ENCODE measurements around the gene EFNA3. TPM values are rescaled to one million over a fixed set of nuclear protein-coding genes. Genes with fewer than 3 reads are reported as not detected.

EFNA3 gene
- total and polyA plus RNA-seq, 2 donors (not counting 3 experiments of a cell fraction or from before 2014, with no cell fraction given) = 2.2 to 2.5 TPM

DNA sequence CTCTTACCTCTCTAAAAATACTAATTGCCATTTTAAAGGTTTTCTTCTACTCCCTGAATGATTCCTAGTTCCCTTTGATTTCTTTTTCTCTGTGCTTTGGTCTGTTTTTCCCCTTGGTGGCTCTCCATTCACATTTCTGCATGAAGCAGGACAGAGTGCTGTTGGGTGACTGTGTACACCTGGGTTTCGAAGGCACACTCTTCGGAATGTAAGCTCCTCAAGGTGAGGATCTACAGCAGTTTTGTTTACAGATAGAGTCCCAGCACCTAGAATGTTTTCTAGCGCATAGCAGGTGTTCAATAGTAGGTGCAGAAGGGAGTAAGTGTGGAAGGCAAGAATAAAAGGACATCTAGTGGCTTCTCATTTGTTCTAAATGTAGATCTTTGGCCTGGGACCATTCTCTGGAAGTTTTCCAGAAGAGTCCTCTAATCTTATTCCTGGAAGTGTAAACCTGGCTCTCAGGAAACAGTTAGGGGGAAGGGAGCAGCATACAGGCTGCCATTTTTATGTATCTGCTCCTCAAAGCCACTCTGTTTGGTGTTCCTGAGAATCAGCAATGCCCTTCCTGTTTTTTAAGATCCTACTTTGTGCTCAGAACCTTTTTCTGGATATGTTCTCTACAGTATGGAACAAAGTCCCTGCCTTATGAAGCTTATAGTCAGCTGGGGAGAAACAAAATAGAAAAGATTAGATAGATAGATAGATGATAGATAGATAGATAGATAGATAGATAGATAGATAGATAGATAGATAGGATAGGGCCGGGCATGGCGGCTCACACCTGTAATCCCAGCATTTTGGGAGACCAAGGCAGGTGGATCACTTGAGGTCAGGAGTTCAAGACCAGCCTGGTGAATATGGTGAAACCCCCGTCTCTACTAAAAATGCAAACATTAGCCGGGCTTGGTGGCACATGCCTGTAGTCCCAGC is 26.2 kb downstream of the EFNA3 start:
- no peak for TF ChIP-seq POLR2AphosphoS5 (IDR thresholded peaks at IDR 0.05; ENCODE audit: insufficient read depth, low read depth, low read length)
- TF ChIP-seq JUN (IDR thresholded peaks at IDR 0.05; ENCODE audit: borderline replicate concordance, insufficient read depth, insufficient read length, low read depth) = no peak
- no peak for TF ChIP-seq GATA2 (IDR thresholded peaks at IDR 0.05; ENCODE audit: insufficient read depth, insufficient read length, low read depth, low read length)
- no peak for TF ChIP-seq POLR2A (IDR thresholded peaks at IDR 0.05; ENCODE audit: low read depth, low read length)
- no peak for TF ChIP-seq FOS (IDR thresholded peaks at IDR 0.05; ENCODE audit: borderline replicate concordance, insufficient read depth, low read length)
- TF ChIP-seq, protein P1, sequence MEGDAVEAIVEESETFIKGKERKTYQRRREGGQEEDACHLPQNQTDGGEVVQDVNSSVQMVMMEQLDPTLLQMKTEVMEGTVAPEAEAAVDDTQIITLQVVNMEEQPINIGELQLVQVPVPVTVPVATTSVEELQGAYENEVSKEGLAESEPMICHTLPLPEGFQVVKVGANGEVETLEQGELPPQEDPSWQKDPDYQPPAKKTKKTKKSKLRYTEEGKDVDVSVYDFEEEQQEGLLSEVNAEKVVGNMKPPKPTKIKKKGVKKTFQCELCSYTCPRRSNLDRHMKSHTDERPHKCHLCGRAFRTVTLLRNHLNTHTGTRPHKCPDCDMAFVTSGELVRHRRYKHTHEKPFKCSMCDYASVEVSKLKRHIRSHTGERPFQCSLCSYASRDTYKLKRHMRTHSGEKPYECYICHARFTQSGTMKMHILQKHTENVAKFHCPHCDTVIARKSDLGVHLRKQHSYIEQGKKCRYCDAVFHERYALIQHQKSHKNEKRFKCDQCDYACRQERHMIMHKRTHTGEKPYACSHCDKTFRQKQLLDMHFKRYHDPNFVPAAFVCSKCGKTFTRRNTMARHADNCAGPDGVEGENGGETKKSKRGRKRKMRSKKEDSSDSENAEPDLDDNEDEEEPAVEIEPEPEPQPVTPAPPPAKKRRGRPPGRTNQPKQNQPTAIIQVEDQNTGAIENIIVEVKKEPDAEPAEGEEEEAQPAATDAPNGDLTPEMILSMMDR (IDR thresholded peaks at IDR 0.05; ENCODE audit: extremely low read depth in 1 of 2, insufficient read depth in 1 of 2, low read depth in 1 of 2, low read length in 2 of 2) = no peak
- TF ChIP-seq EZH2 (IDR thresholded peaks at IDR 0.05; ENCODE audit: borderline replicate concordance, low read depth, low read length, severe bottlenecking) = no peak
- TF ChIP-seq, protein P2, sequence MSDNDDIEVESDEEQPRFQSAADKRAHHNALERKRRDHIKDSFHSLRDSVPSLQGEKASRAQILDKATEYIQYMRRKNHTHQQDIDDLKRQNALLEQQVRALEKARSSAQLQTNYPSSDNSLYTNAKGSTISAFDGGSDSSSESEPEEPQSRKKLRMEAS (IDR thresholded peaks at IDR 0.05; ENCODE audit: insufficient read depth, insufficient read length) = no peak
- TF ChIP-seq MYC (IDR thresholded peaks at IDR 0.05; ENCODE audit: low read depth, low read length) = no peak
- BruUV-seq (replicated peaks) = no TSS peak
- FAIRE-seq (peak; percentile 31), DNase-seq (ENCODE audit: low read depth, low spot score) (peak; percentile 41)
- POLR2A ChIA-PET = no interaction called here
- H4K20me1 ChIP-seq (replicated peaks; ENCODE audit: control insufficient read depth, extremely low read depth, insufficient read depth, low read length) = no peaks in the 10 kb centered on the region
- no peaks in the 10 kb centered on the region for H3K79me2 ChIP-seq (ENCODE audit: control insufficient read depth, insufficient read depth, low read length)
- H3K4me3 ChIP-seq (replicated peaks in 1 of 3; ENCODE audit: insufficient read depth in 1 of 3, low read depth in 1 of 3, low read length in 3 of 3) = no peak overlapping the region
- no peaks in the 10 kb centered on the region for H3K9me1 ChIP-seq (replicated peaks; ENCODE audit: control insufficient read depth, extremely low read depth, insufficient read depth, low read length)
- no peaks in the 10 kb centered on the region for H3K36me3 ChIP-seq (ENCODE audit: control insufficient read depth in 2 of 2, extremely low read depth in 1 of 2, insufficient read depth in 2 of 2, low read length in 2 of 2)
- CTCF ChIA-PET = interaction anchor here (3.2 to 5.9 kb wide), 2 partner anchors 13 to 62 kb away, joined by 13 to 37 read pairs; no protein-coding TSS in a partner anchor
- H3K4me1 ChIP-seq (ENCODE audit: control insufficient read depth, extremely low read depth, insufficient read depth, low read length) = peaks cover 3% of the 10 kb centered on the region
- no peaks in the 10 kb centered on the region for H3K9me3 ChIP-seq (replicated peaks; ENCODE audit: control insufficient read depth, insufficient read depth, low read length)
- intact Hi-C loops (cut with micrococcal nuclease) (no loop called here), dilution Hi-C loops (cut with MboI; ENCODE audit: extremely low pct_ligation_motif_present, low sequenced_read_pairs) (no loop called here)
- H3K9ac ChIP-seq (replicated peaks; ENCODE audit: extremely low read depth, insufficient read depth, low read length) = no peak overlapping the region
- no peak overlapping the region for H3K27ac ChIP-seq (ENCODE audit: insufficient read depth, low read depth, low read length)
- H2AFZ ChIP-seq (ENCODE audit: low read depth, low read length) = no peak overlapping the region
- H3K27me3 ChIP-seq (ENCODE audit: control insufficient read depth in 2 of 2, insufficient read depth in 2 of 2, low read length in 2 of 2) = peaks cover 6 to 9% of the 10 kb centered on the region in 2 experiments
- H3K4me2 ChIP-seq (ENCODE audit: insufficient read depth, low read length) = no peak overlapping the region

Data from endothelial cell of umbilical vein (primary cell).